Mucosa of rectum (tissue), 2 donors: ENCODE results near the gene HRH3.

ENCODE experiments used
- H3K27ac ChIP-seq, 2 donors: one replicate each; pipeline ENCODE4 v1.7.0; 2013; ENCODE audit warnings: inconsistent platforms in 2 of 2, low read depth in 2 of 2, low read length in 2 of 2
- H3K27me3 ChIP-seq, 2 donors: one replicate each; pipeline ENCODE4 v1.7.0; 2013; ENCODE audit warnings: low read length in 2 of 2; ENCODE audit not compliant: control insufficient read depth in 2 of 2, insufficient read depth in 2 of 2
- H3K36me3 ChIP-seq, 2 donors: one replicate each; pipeline ENCODE4 v1.7.0; 2013; ENCODE audit warnings: low read length in 2 of 2; ENCODE audit not compliant: control insufficient read depth in 2 of 2, insufficient read depth in 2 of 2
- H3K4me1 ChIP-seq, 2 donors: one replicate each; pipeline ENCODE4 v1.7.0; 2013; ENCODE audit warnings: low read length in 2 of 2, mild to moderate bottlenecking in 1 of 2; ENCODE audit not compliant: control insufficient read depth in 2 of 2, insufficient read depth in 2 of 2
- H3K4me3 ChIP-seq, 2 donors: one replicate each; pipeline ENCODE4 v1.7.0; 2013; ENCODE audit warnings: low read length in 2 of 2
- H3K9ac ChIP-seq, 2 donors: one replicate each; pipeline ENCODE4 v1.7.0; 2013; ENCODE audit warnings: low read length in 2 of 2, low read depth in 1 of 2, mild to moderate bottlenecking in 1 of 2
- H3K9me3 ChIP-seq, 2 donors: one replicate each; pipeline ENCODE4 v1.7.0; 2013; ENCODE audit warnings: low read length in 2 of 2; ENCODE audit not compliant: control insufficient read depth in 2 of 2
- donor health status: healthy.
- donor health status: Normal muscosa, but diverticular disease.

HRH3 gene

GRCh38 chr20:62232194-62232593, 12.1 kb upstream of the HRH3 start:
- peaks cover 3 to 5% of the 10 kb centered on the region in 2 donors for H3K4me1 ChIP-seq
- H3K4me3 ChIP-seq: no peak overlapping the region
- H3K9ac ChIP-seq: no peak overlapping the region
- peaks cover 0 to 2% of the 10 kb centered on the region in 2 donors for H3K27me3 ChIP-seq
- H3K36me3 ChIP-seq: no peaks in the 10 kb centered on the region
- H3K27ac ChIP-seq: no peak overlapping the region
- no peaks in the 10 kb centered on the region for H3K9me3 ChIP-seq

GRCh38 chr20:62231292-62231691, 11.2 kb upstream of the HRH3 start:
- Histone ChIP-seq H3K36me3 (no peaks in the 10 kb centered on the region), H3K27me3 (peaks cover 0 to 2% of the 10 kb centered on the region in 2 donors), H3K27ac (no peak overlapping the region), H3K4me1 (peaks cover 3% of the 10 kb centered on the region in 2 donors), H3K9me3 (no peaks in the 10 kb centered on the region), H3K9ac (no peak overlapping the region), H3K4me3 (no peak overlapping the region)

GRCh38 chr20:62230696-62231095, 10.6 kb upstream of the HRH3 start:
- H3K4me3 ChIP-seq: no peak overlapping the region
- no peak overlapping the region for H3K9ac ChIP-seq
- H3K9me3 ChIP-seq: no peaks in the 10 kb centered on the region
- peaks cover 3% of the 10 kb centered on the region in 2 donors for H3K4me1 ChIP-seq
- peaks cover 2 to 5% of the 10 kb centered on the region in 2 donors for H3K27me3 ChIP-seq
- no peak overlapping the region for H3K27ac ChIP-seq
- no peaks in the 10 kb centered on the region for H3K36me3 ChIP-seq

GRCh38 chr20:62230276-62230675, 10.2 kb upstream of the HRH3 start:
- Histone ChIP-seq H3K9ac (no peak overlapping the region), H3K27ac (no peak overlapping the region), H3K9me3 (no peaks in the 10 kb centered on the region), H3K4me3 (no peak overlapping the region), H3K36me3 (no peaks in the 10 kb centered on the region), H3K4me1 (peaks cover 3% of the 10 kb centered on the region in 2 donors), H3K27me3 (peaks cover 4 to 5% of the 10 kb centered on the region in 2 donors)

GRCh38 chr20:62229667-62230066, 9.6 kb upstream of the HRH3 start:
- H3K27ac ChIP-seq: no peak overlapping the region
- no peaks in the 10 kb centered on the region for H3K36me3 ChIP-seq
- no peak overlapping the region for H3K9ac ChIP-seq
- H3K4me1 ChIP-seq: peaks cover 3% of the 10 kb centered on the region in 2 donors
- no peaks in the 10 kb centered on the region for H3K9me3 ChIP-seq
- H3K4me3 ChIP-seq: no peak overlapping the region
- H3K27me3 ChIP-seq: peaks cover 4 to 8% of the 10 kb centered on the region in 2 donors

- no peaks in the 10 kb centered on the region for H3K9me3 ChIP-seq
- peaks cover 4 to 8% of the 10 kb centered on the region in 2 donors for H3K27me3 ChIP-seq
- H3K36me3 ChIP-seq: no peaks in the 10 kb centered on the region
- no peak overlapping the region for H3K27ac ChIP-seq
- H3K4me3 ChIP-seq: no peak overlapping the region
- H3K4me1 ChIP-seq: peaks cover 3% of the 10 kb centered on the region in 2 donors
- no peak overlapping the region for H3K9ac ChIP-seq
Observed at GRCh38 chr20:62228982-62229545, 9.0 kb upstream of the HRH3 start.

GRCh38 chr20:62227977-62228958, 8.2 kb upstream of the HRH3 start:
- H3K9ac ChIP-seq: no peak overlapping the region
- peaks cover 3% of the 10 kb centered on the region in 2 donors for H3K4me1 ChIP-seq
- H3K4me3 ChIP-seq: no peak overlapping the region
- H3K27ac ChIP-seq: no peak overlapping the region
- no peaks in the 10 kb centered on the region for H3K36me3 ChIP-seq
- H3K27me3 ChIP-seq: peaks cover 4 to 10% of the 10 kb centered on the region in 2 donors
- H3K9me3 ChIP-seq: no peaks in the 10 kb centered on the region

- Histone ChIP-seq H3K27me3 (peaks cover 6 to 16% of the 10 kb centered on the region in 2 donors), H3K27ac (no peak overlapping the region), H3K9ac (no peak overlapping the region), H3K36me3 (no peaks in the 10 kb centered on the region), H3K4me3 (no peak overlapping the region), H3K9me3 (no peaks in the 10 kb centered on the region), H3K4me1 (peaks cover 3% of the 10 kb centered on the region in 2 donors)
Observed at GRCh38 chr20:62227591-62227976, 7.5 kb upstream of the HRH3 start.

GRCh38 chr20:62226707-62227590, 6.9 kb upstream of the HRH3 start:
- peaks cover 3% of the 10 kb centered on the region in 2 donors for H3K4me1 ChIP-seq
- no peaks in the 10 kb centered on the region for H3K36me3 ChIP-seq
- peaks cover 8 to 16% of the 10 kb centered on the region in 2 donors for H3K27me3 ChIP-seq
- H3K4me3 ChIP-seq: no peak overlapping the region
- no peak overlapping the region for H3K9ac ChIP-seq
- no peaks in the 10 kb centered on the region for H3K9me3 ChIP-seq
- H3K27ac ChIP-seq: no peak overlapping the region
